CD8-positive, alpha-beta memory T cell (primary cell): Measurements from ENCODE around the gene TMEM203. TPM values are rescaled to one million over a fixed set of nuclear protein-coding genes. Genes with fewer than 3 reads are reported as not detected.

ENCODE experiments used
- CTCF ChIA-PET: fragments of 350-600 bp; sonication (Branson Sonifier 250); formaldehyde crosslinking; loops from one replicate; lab custom pipeline; 2021; ENCODE audit warnings: antibody characterized with exemption; lab: Charles Lee
- POLR2A ChIA-PET: fragments of 350-600 bp; sonication (Branson Sonifier 250); formaldehyde crosslinking; loops from one replicate; lab custom pipeline; 2021; ENCODE audit warnings: antibody characterized with exemption; lab: Charles Lee
- DNase-seq, 5 donors: peaks; one replicate each; pipeline versions ENCODE4 v3.0.0 to v3.0.0-alpha.2; 2020 to 2022; ENCODE audit warnings: mixed read lengths in 1 of 5
- H3K27ac ChIP-seq: one replicate; pipeline ENCODE4 v1.7.0; 2013; ENCODE audit warnings: low read depth, mild to moderate bottlenecking, low read length, moderate library complexity
- H3K27me3 ChIP-seq: 2 replicates; pipeline ENCODE4 v1.7.0; 2013; ENCODE audit warnings: low read length, mild to moderate bottlenecking; ENCODE audit not compliant: insufficient read depth, poor library complexity, severe bottlenecking
- H3K36me3 ChIP-seq: 2 replicates; pipeline ENCODE4 v1.7.0; 2013; ENCODE audit warnings: mild to moderate bottlenecking, low read length, moderate library complexity; ENCODE audit not compliant: insufficient read depth
- H3K4me1 ChIP-seq: 2 replicates; pipeline ENCODE4 v1.7.0; 2013; ENCODE audit warnings: mild to moderate bottlenecking, low read length, moderate library complexity; ENCODE audit not compliant: insufficient read depth
- H3K4me3 ChIP-seq: 2 replicates; pipeline ENCODE4 v1.7.0; 2013; ENCODE audit warnings: mild to moderate bottlenecking, low read length
- H3K9me3 ChIP-seq: 2 replicates; pipeline ENCODE4 v1.7.0; 2013; ENCODE audit warnings: mild to moderate bottlenecking, low read length
- H3K27ac Mint-ChIP-seq, 8 donors: one replicate each; pipeline ENCODE4 v1.8.0; 2020 to 2021; ENCODE audit warnings: mixed read lengths in 8 of 8, mild to moderate bottlenecking in 6 of 8, inconsistent platforms in 3 of 8, moderate library complexity in 3 of 8
- H3K27me3 Mint-ChIP-seq, 2 donors: one replicate each; pipeline ENCODE4 v1.8.0; 2020 to 2021; ENCODE audit warnings: mixed read lengths in 2 of 2, mild to moderate bottlenecking in 1 of 2, moderate library complexity in 1 of 2
- H3K36me3 Mint-ChIP-seq, 3 donors: one replicate each; pipeline ENCODE4 v1.8.0; 2020 to 2021; ENCODE audit warnings: mixed read lengths in 3 of 3, inconsistent platforms in 1 of 3, mild to moderate bottlenecking in 1 of 3
- H3K4me1 Mint-ChIP-seq, 3 donors: one replicate each; pipeline ENCODE4 v1.8.0; 2020 to 2021; ENCODE audit warnings: mixed read lengths in 3 of 3, inconsistent platforms in 1 of 3, mild to moderate bottlenecking in 1 of 3
- H3K4me3 Mint-ChIP-seq, 7 donors: one replicate each; pipeline ENCODE4 v1.8.0; 2020 to 2021; ENCODE audit warnings: mixed read lengths in 7 of 7, mild to moderate bottlenecking in 6 of 7, moderate library complexity in 4 of 7, inconsistent platforms in 2 of 7
- H3K9me3 Mint-ChIP-seq, 5 donors: one replicate each; pipeline ENCODE4 v1.8.0; 2020 to 2022; ENCODE audit warnings: mixed read lengths in 5 of 5, mild to moderate bottlenecking in 3 of 5, moderate library complexity in 2 of 5, inconsistent platforms in 1 of 5
- polyA plus RNA-seq: library from polyadenylated mRNA; unstranded; fragments of 300-500 nt; fragmentation: Illumina TruSeq; gene quantifications from one replicate; pipeline ENCODE4 v1.2.3, GENCODE V29; 2021
- total RNA-seq, 2 experiments: library from RNA; stranded (reverse); gene quantifications; one replicate each; pipeline ENCODE4 v1.2.3, GENCODE V29; 2021

Gene TMEM203
- total and polyA plus RNA-seq, 3 experiments from 2014 or later: 51.5 to 134 (median 53.9) TPM

- H3K4me3 ChIP-seq: no peak overlapping the region
- H3K4me3 Mint-ChIP-seq: no peak overlapping the region
- peaks cover 12% of the 10 kb centered on the region for H3K4me1 ChIP-seq
- peaks cover 0 to 11% of the 10 kb centered on the region in 2 donors for H3K27me3 Mint-ChIP-seq
- no peak overlapping the region for H3K27ac ChIP-seq
- H3K36me3 Mint-ChIP-seq: no peaks in the 10 kb centered on the region
- ChIA-PET POLR2A (no interaction called here), CTCF (interaction anchor here (1.6 kb wide), 1 partner anchor 9 kb away, joined by 4 read pairs; the partner anchor contains the start of gene CYSRT1)
- no peaks in the 10 kb centered on the region for H3K9me3 ChIP-seq
- no peak for DNase-seq
- peaks cover 1 to 20% (median 5%) of the 10 kb centered on the region in 3 donors for H3K4me1 Mint-ChIP-seq
- H3K9me3 Mint-ChIP-seq: no peaks in the 10 kb centered on the region
- H3K27ac Mint-ChIP-seq: no peak overlapping the region
- H3K27me3 ChIP-seq: no peaks in the 10 kb centered on the region
- H3K36me3 ChIP-seq: no peaks in the 10 kb centered on the region
These were observed 28.7 kb upstream of the TMEM203 start for GRCh38 chr9:137234055-137234697.

GRCh38 chr9:137233143-137233980 is 27.9 kb upstream of the TMEM203 start:
- no peaks in the 10 kb centered on the region for H3K9me3 Mint-ChIP-seq
- H3K9me3 ChIP-seq: no peaks in the 10 kb centered on the region
- H3K4me1 Mint-ChIP-seq: peaks cover 0 to 13% (median 1%) of the 10 kb centered on the region in 3 donors
- no peaks in the 10 kb centered on the region for H3K27me3 ChIP-seq
- no peaks in the 10 kb centered on the region for H3K36me3 Mint-ChIP-seq
- no peak overlapping the region for H3K27ac ChIP-seq
- no peak overlapping the region for H3K4me3 Mint-ChIP-seq
- H3K4me1 ChIP-seq: peaks cover 12% of the 10 kb centered on the region
- H3K27ac Mint-ChIP-seq: no peak overlapping the region
- no peaks in the 10 kb centered on the region for H3K36me3 ChIP-seq
- DNase-seq: no peak
- H3K4me3 ChIP-seq: no peak overlapping the region
- H3K27me3 Mint-ChIP-seq: peaks cover 0 to 11% of the 10 kb centered on the region in 2 donors
- ChIA-PET POLR2A (no interaction called here), CTCF (no interaction called here)

GRCh38 chr9:137232510-137232909 is 27.1 kb upstream of the TMEM203 start:
- H3K27ac ChIP-seq: no peak overlapping the region
- H3K36me3 ChIP-seq: no peaks in the 10 kb centered on the region
- POLR2A ChIA-PET: no interaction called here
- Mint-ChIP-seq H3K27ac (no peak overlapping the region), H3K4me3 (no peak overlapping the region), H3K27me3 (peaks cover 2 to 14% of the 10 kb centered on the region in 2 donors), H3K36me3 (no peaks in the 10 kb centered on the region), H3K4me1 (peaks cover 2 to 12% (median 3%) of the 10 kb centered on the region in 3 donors), H3K9me3 (no peaks in the 10 kb centered on the region)
- H3K9me3 ChIP-seq: no peaks in the 10 kb centered on the region
- H3K27me3 ChIP-seq: no peaks in the 10 kb centered on the region
- CTCF ChIA-PET: no interaction called here
- H3K4me3 ChIP-seq: no peak overlapping the region
- no peak for DNase-seq
- H3K4me1 ChIP-seq: peaks cover 12% of the 10 kb centered on the region

- ChIA-PET POLR2A (no interaction called here), CTCF (no interaction called here)
- H3K27me3 Mint-ChIP-seq: peaks cover 2 to 15% of the 10 kb centered on the region in 2 donors
- H3K27ac Mint-ChIP-seq: no peak overlapping the region
- DNase-seq: no peak
- H3K4me3 ChIP-seq: no peak overlapping the region
- no peaks in the 10 kb centered on the region for H3K36me3 Mint-ChIP-seq
- H3K9me3 Mint-ChIP-seq: no peaks in the 10 kb centered on the region
- H3K9me3 ChIP-seq: no peaks in the 10 kb centered on the region
- no peak overlapping the region for H3K4me3 Mint-ChIP-seq
- no peak overlapping the region for H3K27ac ChIP-seq
- peaks cover 12% of the 10 kb centered on the region for H3K4me1 ChIP-seq
- no peaks in the 10 kb centered on the region for H3K36me3 ChIP-seq
- no peaks in the 10 kb centered on the region for H3K27me3 ChIP-seq
- peaks cover 2 to 14% (median 4%) of the 10 kb centered on the region in 3 donors for H3K4me1 Mint-ChIP-seq
These were observed 26.7 kb upstream of the TMEM203 start for GRCh38 chr9:137232101-137232500.

- no peak overlapping the region for H3K27ac ChIP-seq
- no peak overlapping the region for H3K4me3 Mint-ChIP-seq
- no peaks in the 10 kb centered on the region for H3K36me3 Mint-ChIP-seq
- no peaks in the 10 kb centered on the region for H3K36me3 ChIP-seq
- H3K9me3 ChIP-seq: no peaks in the 10 kb centered on the region
- peaks cover 6% of the 10 kb centered on the region for H3K4me1 ChIP-seq
- H3K4me1 Mint-ChIP-seq: peaks cover 2 to 10% (median 4%) of the 10 kb centered on the region in 3 donors
- H3K4me3 ChIP-seq: no peak overlapping the region
- H3K27ac Mint-ChIP-seq: no peak overlapping the region
- ChIA-PET CTCF (interaction anchor here (0.6 kb wide), 1 partner anchor 185 kb away, joined by 4 read pairs; no protein-coding TSS in a partner anchor), POLR2A (no interaction called here)
- H3K27me3 Mint-ChIP-seq: peaks cover 2 to 15% of the 10 kb centered on the region in 2 donors
- no peaks in the 10 kb centered on the region for H3K9me3 Mint-ChIP-seq
- no peak for DNase-seq
- no peaks in the 10 kb centered on the region for H3K27me3 ChIP-seq
These were observed 26.1 kb upstream of the TMEM203 start for GRCh38 chr9:137231372-137232039.

GRCh38 chr9:137230705-137231371 is 25.4 kb upstream of the TMEM203 start, which contains the start of gene SLC34A3:
SLC34A3 (plus strand) TSS chr9:137230901; CDS start chr9:137231703, 802 bp downstream.
- Mint-ChIP-seq H3K9me3 (no peaks in the 10 kb centered on the region), H3K4me3 (no peak within 1 kb of the TSS), H3K27me3 (peaks cover 2 to 15% of the 10 kb centered on the region in 2 donors), H3K36me3 (no peaks in the 10 kb centered on the region), H3K4me1 (peaks cover 2 to 5% (median 4%) of the 10 kb centered on the region in 3 donors), H3K27ac (peak within 1 kb of the TSS in 2 of 8 donors; percentile 65 to 74)
- H3K4me3 ChIP-seq: no peak within 1 kb of the TSS
- ChIA-PET POLR2A (no interaction called here), CTCF (interaction anchor here (0.6 to 1.7 kb wide), 2 partner anchors 9 to 184 kb away, joined by 4 read pairs; no protein-coding TSS in a partner anchor)
- H3K4me1 ChIP-seq: peaks cover under 1% of the 10 kb centered on the region
- no peak for DNase-seq
- H3K27ac ChIP-seq: no peak within 1 kb of the TSS
- no peaks in the 10 kb centered on the region for H3K36me3 ChIP-seq
- no peaks in the 10 kb centered on the region for H3K27me3 ChIP-seq
- H3K9me3 ChIP-seq: no peaks in the 10 kb centered on the region

- Mint-ChIP-seq H3K27me3 (peaks cover 2 to 13% of the 10 kb centered on the region in 2 donors), H3K36me3 (no peaks in the 10 kb centered on the region), H3K27ac (peak overlapping the region in 1 of 8 donors; percentile 65), H3K4me1 (peaks cover 3 to 5% (median 4%) of the 10 kb centered on the region in 3 donors), H3K4me3 (no peak overlapping the region), H3K9me3 (no peaks in the 10 kb centered on the region)
- H3K36me3 ChIP-seq: no peaks in the 10 kb centered on the region
- no peak for DNase-seq
- ChIA-PET POLR2A (no interaction called here), CTCF (interaction anchor here (1.7 kb wide), 1 partner anchor 9 kb away, joined by 4 read pairs; no protein-coding TSS in a partner anchor)
- no peak overlapping the region for H3K4me3 ChIP-seq
- H3K4me1 ChIP-seq: no peaks in the 10 kb centered on the region
- no peak overlapping the region for H3K27ac ChIP-seq
- no peaks in the 10 kb centered on the region for H3K27me3 ChIP-seq
- no peaks in the 10 kb centered on the region for H3K9me3 ChIP-seq
These were observed 24.7 kb upstream of the TMEM203 start for GRCh38 chr9:137229903-137230704.
